Fibroblast of the aortic adventitia (primary cell): Measurements from ENCODE around the gene EEFSEC. TPM values are rescaled to one million over a fixed set of nuclear protein-coding genes. Genes with fewer than 3 reads are reported as not detected.

Source experiments
- DNase-seq: peaks from one replicate; pipeline ENCODE4 v3.0.0-alpha.2; 2010; ENCODE audit warnings: low read depth
- H3K4me3 ChIP-seq: 2 replicates; pipeline ENCODE4 v1.5.1; 2011; ENCODE audit warnings: low read depth, mild to moderate bottlenecking, control low read depth, low read length, moderate library complexity
- CTCF ChIP-seq: IDR thresholded peaks from 2 replicates; pipeline ENCODE4 v1.5.1; 2011; ENCODE audit warnings: mild to moderate bottlenecking, low read length, control low read depth, inconsistent platforms; ENCODE audit not compliant: insufficient read depth
- total RNA-seq: library from RNA; depleted of rRNA; stranded (reverse); fragments of >200 nt; gene quantifications from 2 replicates; pipeline ENCODE4 v1.2.3, GENCODE V29; 2012; ENCODE audit warnings: low replicate concordance

The EEFSEC gene
- total RNA-seq, 1 donor = 8.1 TPM

GRCh38 chr3:128257632-128258031 lies 104.4 kb downstream of the EEFSEC start:
- no peak for TF ChIP-seq CTCF
- H3K4me3 ChIP-seq = no peak overlapping the region

GRCh38 chr3:128260275-128260674 lies 107.0 kb downstream of the EEFSEC start:
- no peak for TF ChIP-seq CTCF
- DNase-seq = no peak
- H3K4me3 ChIP-seq = no peak overlapping the region

More at GRCh38 chr3:128257632-128258031, 104.4 kb downstream of the EEFSEC start:
- DNase-seq = no peak

GRCh38 chr3:128262457-128262856 lies 109.2 kb downstream of the EEFSEC start:
- DNase-seq = no peak
- H3K4me3 ChIP-seq = no peak overlapping the region
- TF ChIP-seq CTCF = no peak

GRCh38 chr3:128263118-128263517 lies 109.8 kb downstream of the EEFSEC start:
- no peak overlapping the region for H3K4me3 ChIP-seq
- no peak for TF ChIP-seq CTCF
- no peak for DNase-seq

GRCh38 chr3:128263946-128264345 lies 110.7 kb downstream of the EEFSEC start:
- no peak for DNase-seq
- no peak overlapping the region for H3K4me3 ChIP-seq
- no peak for TF ChIP-seq CTCF

GRCh38 chr3:128266453-128266852 lies 113.2 kb downstream of the EEFSEC start:
- no peak for DNase-seq
- no peak overlapping the region for H3K4me3 ChIP-seq
- no peak for TF ChIP-seq CTCF

- no peak for DNase-seq
- TF ChIP-seq CTCF = no peak
- H3K4me3 ChIP-seq = no peak overlapping the region
Observed at GRCh38 chr3:128267541-128267940, 114.3 kb downstream of the EEFSEC start.
